Thyroid gland (tissue), 4 donors: ENCODE data around the gene RNF113B. TPM values are rescaled to one million over a fixed set of nuclear protein-coding genes. Genes with fewer than 3 reads are reported as not detected.

Experiments used
- DNase-seq, 2 donors: peaks; one replicate each; pipeline ENCODE4 v3.0.0-alpha.2; 2019
- H3K27ac ChIP-seq, 3 donors: fragments of 200-600 bp; sonication (generic); 1 replicate in 2 of 3; 2 replicates in 1 of 3; pipeline ENCODE4 v1.5.1; 2016 to 2019; ENCODE audit warnings: mild to moderate bottlenecking in 1 of 3, moderate library complexity in 1 of 3
- H3K27me3 ChIP-seq: fragments of 200-600 bp; sonication (generic); one replicate; pipeline ENCODE4 v1.5.1; 2019
- H3K36me3 ChIP-seq, 2 donors: fragments of 200-600 bp; sonication (generic); one replicate each; pipeline ENCODE4 v1.5.1; 2016 to 2019
- H3K4me1 ChIP-seq, 2 donors: fragments of 200-600 bp; sonication (generic); one replicate each; pipeline ENCODE4 v1.5.1; 2017 to 2019
- H3K4me3 ChIP-seq, 3 donors: fragments of 200-600 bp; sonication (generic); replicated peaks in 1 of 3; 1 replicate in 2 of 3; 2 replicates in 1 of 3; pipeline ENCODE4 v1.5.1; 2016; ENCODE audit warnings: mild to moderate bottlenecking in 1 of 3
- H3K9me3 ChIP-seq: fragments of 200-600 bp; sonication (generic); one replicate; pipeline ENCODE4 v1.5.1; 2017
- CTCF ChIP-seq, 6 experiments: fragments of 200-600 bp in 3 of 6; fragments of 450-650 bp in 3 of 6; sonication (generic) in 3 of 6; IDR thresholded peaks; one replicate each; pipeline ENCODE4 v1.5.1; 2016 to 2019; ENCODE audit warnings: antibody characterized with exemption in 6 of 6, mild to moderate bottlenecking in 2 of 6, inconsistent platforms in 1 of 6, moderate library complexity in 1 of 6
- POLR2A ChIP-seq, 2 donors: fragments of 450-650 bp; IDR thresholded peaks; one replicate each; pipeline ENCODE4 v1.6.1; 2017; ENCODE audit warnings: antibody characterized with exemption in 2 of 2, mild to moderate bottlenecking in 2 of 2, moderate library complexity in 1 of 2
- WGBS, 2 donors: methylation state at CpG; one replicate each; pipeline ENCODE4 v1.1.5; 2017; 5-methylcytosine and 5-hydroxymethylcytosine counted together
- intact Hi-C: fragments of 100-400 bp; cut with DNase I; formaldehyde crosslinking; loops from one replicate; pipeline ENCODE4 v1.15.1; 2023
- total RNA-seq, 4 donors: library from RNA; depleted of rRNA; stranded (reverse); fragments of >200 nt; gene quantifications; one replicate each; pipeline ENCODE4 v1.2.3, GENCODE V29; 2016

The RNF113B gene
- total RNA-seq, 4 donors from 2014 or later: not detected

- WGBS, 2 donors: 89 to 92% methylated on average over 7 of the region's 7 CpGs
- intact Hi-C loops: no loop called here
- no peak for DNase-seq
- H3K9me3 ChIP-seq: no peaks in the 10 kb centered on the region
- H3K36me3 ChIP-seq: no peaks in the 10 kb centered on the region
- no peak overlapping the region for H3K4me3 ChIP-seq
- peaks cover 19 to 43% of the 10 kb centered on the region in 2 donors for H3K4me1 ChIP-seq
- TF ChIP-seq CTCF (IDR thresholded peaks at IDR 0.05) (no peak), POLR2A (IDR thresholded peaks at IDR 0.05) (no peak)
- H3K27me3 ChIP-seq: no peaks in the 10 kb centered on the region
- H3K27ac ChIP-seq: peak overlapping the region in 1 of 3 donors; percentile 27
These were observed 4.2 kb upstream of the RNF113B start for GRCh38 chr13:98181111-98181815.

- Histone ChIP-seq H3K36me3 (no peaks in the 10 kb centered on the region), H3K4me1 (peaks cover 30 to 53% of the 10 kb centered on the region in 2 donors), H3K27ac (peak overlapping the region in 2 of 3 donors; percentile 27 to 31), H3K9me3 (no peaks in the 10 kb centered on the region), H3K4me3 (no peak overlapping the region), H3K27me3 (no peaks in the 10 kb centered on the region)
- TF ChIP-seq POLR2A (IDR thresholded peaks at IDR 0.05) (no peak), CTCF (IDR thresholded peaks at IDR 0.05) (no peak)
- intact Hi-C loops: no loop called here
- WGBS, 2 donors: 80 to 87% methylated on average over 3 of the region's 3 CpGs
- DNase-seq: no peak
These were observed 3.0 kb upstream of the RNF113B start for GRCh38 chr13:98180092-98180491.

- no peak overlapping the region for H3K4me3 ChIP-seq
- H3K27me3 ChIP-seq: no peaks in the 10 kb centered on the region
- 39 to 45% methylated on average over 3 of the region's 3 CpGs for WGBS, 2 donors
- TF ChIP-seq CTCF (IDR thresholded peaks at IDR 0.05) (no peak), POLR2A (IDR thresholded peaks at IDR 0.05) (no peak)
- no peak for DNase-seq
- H3K4me1 ChIP-seq: peaks cover 49 to 64% of the 10 kb centered on the region in 2 donors
- H3K36me3 ChIP-seq: no peaks in the 10 kb centered on the region
- H3K27ac ChIP-seq: peak overlapping the region; percentile 88 to 98 (median 94)
- no peaks in the 10 kb centered on the region for H3K9me3 ChIP-seq
- intact Hi-C loops: no loop called here
These were observed 1.2 kb downstream of the RNF113B start for GRCh38 chr13:98175823-98176222.

- Histone ChIP-seq H3K36me3 (no peaks in the 10 kb centered on the region), H3K9me3 (no peaks in the 10 kb centered on the region), H3K4me1 (peaks cover 49 to 60% of the 10 kb centered on the region in 2 donors), H3K27me3 (no peaks in the 10 kb centered on the region), H3K4me3 (no peak overlapping the region), H3K27ac (peak overlapping the region; percentile 88 to 98 (median 94))
- no peak for DNase-seq
- intact Hi-C loops: no loop called here
- 52 to 66% methylated on average over 3 of the region's 3 CpGs for WGBS, 2 donors
- TF ChIP-seq POLR2A (IDR thresholded peaks at IDR 0.05): no peak
- no peak for TF ChIP-seq CTCF (IDR thresholded peaks at IDR 0.05)
These were observed 2.0 kb downstream of the RNF113B start for GRCh38 chr13:98175043-98175442.

- Histone ChIP-seq H3K4me3 (no peak overlapping the region), H3K27me3 (no peaks in the 10 kb centered on the region), H3K9me3 (no peaks in the 10 kb centered on the region), H3K27ac (peak overlapping the region; percentile 88 to 98 (median 94)), H3K36me3 (no peaks in the 10 kb centered on the region), H3K4me1 (peaks cover 49 to 54% of the 10 kb centered on the region in 2 donors)
- 42 to 46% methylated on average over 7 of the region's 7 CpGs for WGBS, 2 donors
- no peak for DNase-seq
- TF ChIP-seq POLR2A (IDR thresholded peaks at IDR 0.05) (no peak), CTCF (IDR thresholded peaks at IDR 0.05) (no peak)
- intact Hi-C loops: no loop called here
These were observed 2.8 kb downstream of the RNF113B start for GRCh38 chr13:98174307-98174706.
